Natural killer cell (primary cell): Measurements from ENCODE around the gene MIA2. TPM values are rescaled to one million over a fixed set of nuclear protein-coding genes. Genes with fewer than 3 reads are reported as not detected.

Source experiments
- ATAC-seq, 3 donors: fragments of 150-1000 bp in 2 of 3; fragments of 200-7000 bp in 1 of 3; cut with Tn5 transposase; 1 replicate in 1 of 3; 2 replicates in 2 of 3; pipeline ENCODE4 v1.10.0; 2021; ENCODE audit warnings: mild to moderate bottlenecking in 2 of 3, moderate library complexity in 2 of 3
- DNase-seq, 2 donors: peaks; one replicate each; pipeline versions ENCODE4 v3.0.0 to v3.0.0-alpha.2; 2013 to 2021; ENCODE audit warnings: mixed read lengths in 1 of 2
- H3K27ac ChIP-seq: one replicate; pipeline ENCODE4 v1.5.1; 2013; ENCODE audit warnings: mild to moderate bottlenecking, low read length
- H3K27me3 ChIP-seq: one replicate; pipeline ENCODE4 v1.6.1; 2013; ENCODE audit warnings: low read length; ENCODE audit not compliant: control insufficient read depth, insufficient read depth
- H3K36me3 ChIP-seq: one replicate; pipeline ENCODE4 v1.6.1; 2013; ENCODE audit warnings: low read length; ENCODE audit not compliant: control insufficient read depth, insufficient read depth
- H3K4me1 ChIP-seq: one replicate; pipeline ENCODE4 v1.6.1; 2013; ENCODE audit warnings: low read length; ENCODE audit not compliant: control insufficient read depth, insufficient read depth
- H3K4me3 ChIP-seq: one replicate; pipeline ENCODE4 v1.5.1; 2013; ENCODE audit warnings: low read length
- H3K9me3 ChIP-seq: one replicate; pipeline ENCODE4 v1.6.1; 2013; ENCODE audit warnings: low read length; ENCODE audit not compliant: control insufficient read depth, insufficient read depth
- H3K27ac Mint-ChIP-seq, 2 donors: one replicate each; pipeline ENCODE4 v1.8.0; 2022; ENCODE audit warnings: mild to moderate bottlenecking in 2 of 2, mixed read lengths in 2 of 2, moderate library complexity in 1 of 2
- H3K27me3 Mint-ChIP-seq, 2 donors: one replicate each; pipeline ENCODE4 v1.8.0; 2022; ENCODE audit warnings: low read depth in 2 of 2, mixed read lengths in 2 of 2
- H3K36me3 Mint-ChIP-seq: one replicate; pipeline ENCODE4 v1.8.0; 2022; ENCODE audit warnings: mixed read lengths
- H3K4me1 Mint-ChIP-seq, 2 donors: one replicate each; pipeline ENCODE4 v1.8.0; 2022; ENCODE audit warnings: mixed read lengths in 2 of 2
- H3K4me3 Mint-ChIP-seq: one replicate; pipeline ENCODE4 v1.8.0; 2022; ENCODE audit warnings: mild to moderate bottlenecking, moderate library complexity, mixed read lengths
- H3K9me3 Mint-ChIP-seq, 2 donors: one replicate each; pipeline ENCODE4 v1.8.0; 2022; ENCODE audit warnings: mixed read lengths in 2 of 2
- CTCF ChIP-seq: fragments of 200-600 bp; IDR thresholded peaks from one replicate; pipeline ENCODE4 v1.8.0; 2022; ENCODE audit warnings: antibody characterized with exemption
- WGBS: methylation state at CpG from one replicate; pipeline ENCODE4 v1.1.7; 2013; ENCODE audit warnings: missing lambda C conversion rate; ENCODE audit not compliant: insufficient coverage; 5-methylcytosine and 5-hydroxymethylcytosine counted together
- intact Hi-C: fragments of 100-400 bp; cut with micrococcal nuclease; formaldehyde crosslinking; loops from one replicate; pipeline ENCODE4 v1.14.2; 2022
- total RNA-seq, 4 donors: library from RNA; stranded (reverse); fragments of 120-200 nt in 1 of 4; gene quantifications; one replicate each; pipeline versions ENCODE4 v1.2.3 to v1.2.4, GENCODE V29; 2013 to 2022

Gene MIA2
- total RNA-seq, 3 donors from 2014 or later (not counting 1 experiment from before 2014, with no cell fraction given) = 44.7 to 45.7 (median 45.4) TPM

DNA sequence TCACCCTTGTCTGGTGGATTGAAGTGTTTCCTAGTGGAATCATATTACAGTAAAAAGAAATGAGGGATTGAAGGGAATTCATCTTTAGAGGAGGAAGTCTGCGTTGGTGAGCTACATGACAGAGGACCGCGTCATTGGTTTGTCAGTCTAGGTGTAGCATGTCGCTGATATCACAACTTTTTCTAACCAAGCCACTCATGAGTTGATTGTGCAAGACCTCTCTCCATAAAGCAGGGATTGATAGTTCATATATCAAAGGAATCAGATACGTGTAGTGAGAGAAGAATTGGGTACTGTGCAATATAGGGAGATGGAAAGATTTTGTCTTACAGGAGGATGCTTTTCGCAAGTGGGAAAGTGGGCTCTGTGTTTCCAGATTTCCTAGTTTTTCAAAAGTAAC is 201.5 kb downstream of the MIA2 start:
- H3K4me1 Mint-ChIP-seq = peaks cover 22 to 25% of the 10 kb centered on the region in 2 donors
- no peak for DNase-seq
- no peak overlapping the region for H3K27ac Mint-ChIP-seq
- H3K9me3 ChIP-seq = no peaks in the 10 kb centered on the region
- H3K36me3 Mint-ChIP-seq = no peaks in the 10 kb centered on the region
- no peak for TF ChIP-seq CTCF
- WGBS = 98% methylated on average over 6 of the region's 6 CpGs
- no peak overlapping the region for H3K27ac ChIP-seq
- H3K4me3 Mint-ChIP-seq = no peak overlapping the region
- no peak overlapping the region for H3K4me3 ChIP-seq
- no peak for ATAC-seq
- no peaks in the 10 kb centered on the region for H3K9me3 Mint-ChIP-seq
- H3K4me1 ChIP-seq = peaks cover 14% of the 10 kb centered on the region
- no peaks in the 10 kb centered on the region for H3K27me3 ChIP-seq
- peaks cover 0 to 6% of the 10 kb centered on the region in 2 donors for H3K27me3 Mint-ChIP-seq
- no peaks in the 10 kb centered on the region for H3K36me3 ChIP-seq
- intact Hi-C loops = no loop called here

Other genes with a start within 250 kb of the MIA2 start
- 10 to 100 TPM; 61.3 to 75.5 (median 67.8) TPM for gene SEC23A, start 130.7 kb upstream of the MIA2 start, total RNA-seq
- gene GEMIN2, start 119.6 kb upstream of the MIA2 start, total RNA-seq = 10 to 100 TPM in 1 of 3 donors, 1 to 10 TPM in 2; 8.4 to 12.8 (median 10.0) TPM
- gene TRAPPC6B, start 63.6 kb upstream of the MIA2 start, total RNA-seq = 10 to 100 TPM; 20.0 to 32.0 (median 22.0) TPM
- gene PNN, start 58.7 kb upstream of the MIA2 start, total RNA-seq = 100 to 1,000 TPM; 121 to 153 (median 145) TPM
- 10 to 100 TPM; 45.7 to 54.1 (median 50.2) TPM for gene FBXO33, start 198.5 kb downstream of the MIA2 start, total RNA-seq